ENCODE measurements around the gene OMP. TPM values are rescaled to one million over a fixed set of nuclear protein-coding genes. Genes with fewer than 3 reads are reported as not detected.

The OMP gene
- total RNA-seq, 3 donors from 2014 or later, result not detected

GRCh38 chr11:77152846-77153245 lies 50.2 kb downstream of the OMP start:
- no peaks in the 10 kb centered on the region for H3K4me1 ChIP-seq
- H3K27ac ChIP-seq, result no peak overlapping the region
- no peaks in the 10 kb centered on the region for H3K9me3 ChIP-seq
- intact Hi-C loops (cut with DNase I; ENCODE audit: low total_unique reads), result no loop called here
- TF ChIP-seq CTCF (IDR thresholded peaks at IDR 0.05) (no peak), POLR2A (IDR thresholded peaks at IDR 0.05) (no peak), POLR2AphosphoS5 (IDR thresholded peaks at IDR 0.05) (no peak)
- no peak for DNase-seq (ENCODE audit: low spot score in 2 of 2)
- no peaks in the 10 kb centered on the region for H3K36me3 ChIP-seq
- H3K27me3 ChIP-seq, result no peaks in the 10 kb centered on the region
- H3K4me3 ChIP-seq, result no peak overlapping the region

Other genes starting within 250 kb of the OMP start
- gene ACER3, start 241.9 kb upstream of the OMP start, total RNA-seq, result 10 to 100 TPM in 2 of 3 donors, 1 to 10 TPM in 1; 8.2 to 35.2 (median 12.9) TPM
- under 1 TPM in 1 of 3 donors, not detected in 2; 0.33 TPM for gene B3GNT6, start 68.4 kb upstream of the OMP start, total RNA-seq
- 1 to 10 TPM; 2.8 to 6.1 (median 3.6) TPM for gene CAPN5, start 35.9 kb upstream of the OMP start, total RNA-seq
- 10 to 100 TPM in 1 of 3 donors, 1 to 10 TPM in 2; 4.3 to 23.5 (median 4.5) TPM for gene MYO7A, start 25.4 kb downstream of the OMP start, total RNA-seq
- gene GDPD4, start 198.8 kb downstream of the OMP start, total RNA-seq, result not detected